ENCODE data around the gene ZNF469. TPM values are rescaled to one million over a fixed set of nuclear protein-coding genes. Genes with fewer than 3 reads are reported as not detected.

Gene ZNF469
- total and polyA plus RNA-seq, 2 donors (not counting 3 experiments of a cell fraction or from before 2014, with no cell fraction given), result 0.90 to 5.7 TPM

DNA sequence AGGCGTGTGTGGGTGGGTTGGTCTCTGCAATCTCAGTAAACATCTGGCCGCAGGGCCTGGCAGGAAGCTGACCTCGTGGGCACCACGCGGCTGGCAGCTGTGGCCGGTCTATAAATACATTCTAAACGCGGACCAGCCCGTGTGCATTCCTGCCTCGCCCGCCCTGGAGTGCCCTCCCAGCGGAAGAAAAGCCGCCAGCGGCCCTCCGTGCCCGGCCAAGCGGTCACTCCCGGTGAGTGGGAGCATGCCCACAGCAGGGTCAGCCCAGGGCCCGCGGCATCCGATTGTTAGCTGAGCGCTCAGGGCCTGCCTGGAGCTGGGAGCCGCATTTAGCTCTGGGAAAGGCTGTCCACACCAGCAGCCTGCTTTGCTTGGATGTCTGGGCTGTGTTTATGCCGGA, 10.3 kb downstream of the ZNF469 start:
- ChIA-PET CTCF (interaction anchor here (0.9 to 1.6 kb wide), 2 partner anchors 8 to 10 kb away, joined by 4 to 5 read pairs; partner anchors contain the start of gene ZNF469), POLR2A (interaction anchor here (0.6 kb wide), 1 partner anchor 588 kb away, joined by 6 read pairs; no protein-coding TSS in a partner anchor)
- H2AFZ ChIP-seq (ENCODE audit: low read depth, low read length), result no peak overlapping the region
- H3K79me2 ChIP-seq (ENCODE audit: control insufficient read depth, insufficient read depth, low read length), result no peaks in the 10 kb centered on the region
- H3K4me3 ChIP-seq (replicated peaks in 1 of 3; ENCODE audit: insufficient read depth in 1 of 3, low read depth in 1 of 3, low read length in 3 of 3), result no peak overlapping the region
- DNase-seq (ENCODE audit: low read depth, low spot score) (peak; percentile 34), FAIRE-seq (no peak)
- peaks cover 6 to 10% of the 10 kb centered on the region in 2 experiments for H3K27me3 ChIP-seq (ENCODE audit: control insufficient read depth in 2 of 2, insufficient read depth in 2 of 2, low read length in 2 of 2)
- dilution Hi-C loops (cut with MboI; ENCODE audit: extremely low pct_ligation_motif_present, low sequenced_read_pairs) (no loop called here), intact Hi-C loops (cut with micrococcal nuclease) (no loop called here)
- H3K4me1 ChIP-seq (ENCODE audit: control insufficient read depth, extremely low read depth, insufficient read depth, low read length), result no peaks in the 10 kb centered on the region
- no peaks in the 10 kb centered on the region for H3K9me1 ChIP-seq (replicated peaks; ENCODE audit: control insufficient read depth, extremely low read depth, insufficient read depth, low read length)
- TF ChIP-seq GATA2 (IDR thresholded peaks at IDR 0.05; ENCODE audit: insufficient read depth, insufficient read length, low read depth, low read length) (no peak), JUN (IDR thresholded peaks at IDR 0.05; ENCODE audit: borderline replicate concordance, insufficient read depth, insufficient read length, low read depth) (no peak), MYC (IDR thresholded peaks at IDR 0.05; ENCODE audit: low read depth, low read length) (no peak), FOS (IDR thresholded peaks at IDR 0.05; ENCODE audit: borderline replicate concordance, insufficient read depth, low read length) (no peak), MAX (IDR thresholded peaks at IDR 0.05; ENCODE audit: insufficient read depth, insufficient read length) (peak; percentile 43)
- H3K9me3 ChIP-seq (replicated peaks; ENCODE audit: control insufficient read depth, insufficient read depth, low read length), result no peaks in the 10 kb centered on the region
- no peak overlapping the region for H3K27ac ChIP-seq (ENCODE audit: insufficient read depth, low read depth, low read length)
- H3K4me2 ChIP-seq (ENCODE audit: insufficient read depth, low read length), result no peak overlapping the region
- no TSS peak for BruUV-seq (replicated peaks)
- no peaks in the 10 kb centered on the region for H4K20me1 ChIP-seq (replicated peaks; ENCODE audit: control insufficient read depth, extremely low read depth, insufficient read depth, low read length)
- H3K9ac ChIP-seq (replicated peaks; ENCODE audit: extremely low read depth, insufficient read depth, low read length), result no peak overlapping the region
- H3K36me3 ChIP-seq (ENCODE audit: control insufficient read depth in 2 of 2, extremely low read depth in 1 of 2, insufficient read depth in 2 of 2, low read length in 2 of 2), result no peaks in the 10 kb centered on the region

GRCh38 chr16:88393571-88393970, 10.8 kb downstream of the ZNF469 start:
- POLR2A ChIA-PET, result interaction anchor here (0.6 kb wide), 1 partner anchor 588 kb away, joined by 6 read pairs; no protein-coding TSS in a partner anchor
- FAIRE-seq, result no peak
- intact Hi-C loops (cut with micrococcal nuclease) (no loop called here), dilution Hi-C loops (cut with MboI; ENCODE audit: extremely low pct_ligation_motif_present, low sequenced_read_pairs) (no loop called here)
- H3K4me3 ChIP-seq (replicated peaks in 1 of 3; ENCODE audit: insufficient read depth in 1 of 3, low read depth in 1 of 3, low read length in 3 of 3), result no peak overlapping the region
- no peaks in the 10 kb centered on the region for H3K9me1 ChIP-seq (replicated peaks; ENCODE audit: control insufficient read depth, extremely low read depth, insufficient read depth, low read length)
- no peak overlapping the region for H3K4me2 ChIP-seq (ENCODE audit: insufficient read depth, low read length)
- H3K9me3 ChIP-seq (replicated peaks; ENCODE audit: control insufficient read depth, insufficient read depth, low read length), result no peaks in the 10 kb centered on the region
- no peak overlapping the region for H3K9ac ChIP-seq (replicated peaks; ENCODE audit: extremely low read depth, insufficient read depth, low read length)
- H3K36me3 ChIP-seq (ENCODE audit: control insufficient read depth in 2 of 2, extremely low read depth in 1 of 2, insufficient read depth in 2 of 2, low read length in 2 of 2), result no peaks in the 10 kb centered on the region
- CTCF ChIA-PET, result interaction anchor here (1.6 kb wide), 1 partner anchor 11 kb away, joined by 5 read pairs; the partner anchor contains the start of gene ZNF469
- H3K4me1 ChIP-seq (ENCODE audit: control insufficient read depth, extremely low read depth, insufficient read depth, low read length), result no peaks in the 10 kb centered on the region
- DNase-seq (ENCODE audit: low read depth, low spot score), result no peak
- H3K27me3 ChIP-seq (ENCODE audit: control insufficient read depth in 2 of 2, insufficient read depth in 2 of 2, low read length in 2 of 2), result peaks cover 6 to 10% of the 10 kb centered on the region in 2 experiments
- BruUV-seq (replicated peaks), result no TSS peak
- no peak for TF ChIP-seq POLR2A (IDR thresholded peaks at IDR 0.05; ENCODE audit: low read depth, low read length)
- no peak for TF ChIP-seq GATA2 (IDR thresholded peaks at IDR 0.05; ENCODE audit: insufficient read depth, insufficient read length, low read depth, low read length)
- TF ChIP-seq EZH2 (IDR thresholded peaks at IDR 0.05; ENCODE audit: borderline replicate concordance, low read depth, low read length, severe bottlenecking), result no peak
- H4K20me1 ChIP-seq (replicated peaks; ENCODE audit: control insufficient read depth, extremely low read depth, insufficient read depth, low read length), result no peaks in the 10 kb centered on the region
- no peak overlapping the region for H2AFZ ChIP-seq (ENCODE audit: low read depth, low read length)
- no peaks in the 10 kb centered on the region for H3K79me2 ChIP-seq (ENCODE audit: control insufficient read depth, insufficient read depth, low read length)
- no peak overlapping the region for H3K27ac ChIP-seq (ENCODE audit: insufficient read depth, low read depth, low read length)
